HepG2 (cell line): ENCODE measurements around the gene MYO15A. TPM values are rescaled to one million over a fixed set of nuclear protein-coding genes. Genes with fewer than 3 reads are reported as not detected.

Experiments used
- ATAC-seq: fragments of 200-7000 bp; cut with Tn5 transposase; 3 replicates; pipeline ENCODE4 v1.9.1; 2020; ENCODE audit warnings: mild to moderate bottlenecking, moderate library complexity
- BruUV-seq: library from RNA; stranded (reverse); fragments of 400-500 nt; replicated peaks from 2 replicates; lab custom pipeline; 2021; lab: Mats Ljungman, UMichigan
- CTCF ChIA-PET: fragments of 300-600 bp; formaldehyde crosslinking; extraction: SDS; loops from one replicate; lab custom pipeline; 2021; ENCODE audit warnings: low total read pairs, inconsistent platforms, low intra/inter-chr PET ratio; lab: Yijun Ruan, JAX
- POLR2A ChIA-PET: fragments of 350-600 bp; sonication (Branson Sonifier 250); formaldehyde crosslinking; loops from one replicate; lab custom pipeline; 2020; ENCODE audit warnings: antibody characterized with exemption, inconsistent platforms; lab: Yijun Ruan, JAX
- DNase-seq: peaks from one replicate; pipeline ENCODE4 v3.0.0-alpha.2; 2015; ENCODE audit warnings: low spot score
- FAIRE-seq: peaks from 3 replicates; lab custom pipeline; 2011; peaks lifted over from hg19 to GRCh38; lab: Jason Lieb, UNC
- H2AFZ ChIP-seq: one replicate; pipeline ENCODE4 v1.6.1; 2011; ENCODE audit warnings: low read length, inconsistent platforms
- H3K27ac ChIP-seq: fragments of 300-600 bp; 3 replicates; pipeline ENCODE4 v1.8.0; 2011; ENCODE audit warnings: mixed run types, mild to moderate bottlenecking, mixed read lengths, low read length, inconsistent platforms; ENCODE audit not compliant: insufficient read depth; ENCODE audit errors: extremely low read length
- H3K27me3 ChIP-seq, 2 experiments: fragments of 200-600 bp in 1 of 2; 2 replicates in 1 of 2; 3 replicates in 1 of 2; pipeline versions ENCODE4 v1.6.0 to v1.8.0; 2011; ENCODE audit warnings: low read length in 2 of 2, mild to moderate bottlenecking in 2 of 2, moderate library complexity in 2 of 2, inconsistent platforms in 1 of 2; ENCODE audit not compliant: insufficient read depth in 2 of 2, control insufficient read depth in 1 of 2
- H3K36me3 ChIP-seq, 2 experiments: fragments of 200-600 bp in 1 of 2; replicated peaks in 1 of 2; 2 replicates in 1 of 2; 3 replicates in 1 of 2; pipeline versions ENCODE4 v1.5.1 to v1.8.0; 2011; ENCODE audit warnings: low read length in 2 of 2, inconsistent platforms in 1 of 2; ENCODE audit not compliant: insufficient read depth in 2 of 2, control insufficient read depth in 1 of 2
- H3K4me1 ChIP-seq: 2 replicates; pipeline ENCODE4 v1.5.1; 2012; ENCODE audit warnings: low read length, inconsistent platforms; ENCODE audit not compliant: insufficient read depth
- H3K4me2 ChIP-seq: 2 replicates; pipeline ENCODE4 v1.6.0; 2011; ENCODE audit warnings: low read depth, low read length, inconsistent platforms
- H3K4me3 ChIP-seq, 3 experiments: fragments of 200-600 bp in 1 of 3; sonication (generic), shearing (Covaris generic) in 1 of 3; replicated peaks in 1 of 3; 2 replicates each; pipeline ENCODE4 v1.5.1; 2011 to 2016; ENCODE audit warnings: low read length in 3 of 3, inconsistent platforms in 2 of 3, low read depth in 2 of 3, mild to moderate bottlenecking in 2 of 3, control low read depth in 1 of 3, mixed read lengths in 1 of 3; ENCODE audit not compliant: insufficient read depth in 1 of 3
- H3K79me2 ChIP-seq: one replicate; pipeline ENCODE4 v1.6.1; 2011; ENCODE audit warnings: low read length, inconsistent platforms; ENCODE audit not compliant: insufficient read depth
- H3K9ac ChIP-seq: 2 replicates; pipeline ENCODE4 v1.6.0; 2011; ENCODE audit warnings: mild to moderate bottlenecking, low read depth, low read length, inconsistent platforms; ENCODE audit not compliant: insufficient read depth
- H3K9me3 ChIP-seq: 2 replicates; pipeline ENCODE4 v1.5.1; 2012; ENCODE audit warnings: mild to moderate bottlenecking, low read length
- H4K20me1 ChIP-seq: 2 replicates; pipeline ENCODE4 v1.6.0; 2011; ENCODE audit warnings: inconsistent platforms, mild to moderate bottlenecking, low read length, moderate library complexity; ENCODE audit not compliant: insufficient read depth
- BRF2 ChIP-seq: sonication (generic); formaldehyde crosslinking; IDR thresholded peaks from 2 replicates; pipeline ENCODE4 v1.8.1; 2022; ENCODE audit warnings: mild to moderate bottlenecking, missing genetic modification reagents
- KAT8 ChIP-seq: IDR thresholded peaks from 2 replicates; pipeline ENCODE4 v1.6.1; 2016; ENCODE audit warnings: missing genetic modification reagents, missing compliant biosample characterization
- KLF6 ChIP-seq: IDR thresholded peaks from 2 replicates; pipeline ENCODE4 v1.8.0; 2016; ENCODE audit warnings: missing biosample characterization, missing genetic modification reagents
- MED1 ChIP-seq: sonication (generic); formaldehyde crosslinking; IDR thresholded peaks from 2 replicates; pipeline ENCODE4 v1.4.0; 2020; ENCODE audit warnings: missing genetic modification reagents
- MXD1 ChIP-seq: sonication (generic); formaldehyde crosslinking; IDR thresholded peaks from 2 replicates; pipeline ENCODE4 v1.4.0; 2020; ENCODE audit warnings: mild to moderate bottlenecking, missing genetic modification reagents
- ZNF142 ChIP-seq: sonication (generic); formaldehyde crosslinking; IDR thresholded peaks from 2 replicates; pipeline ENCODE4 v1.4.0; 2020; ENCODE audit warnings: missing genetic modification reagents
- WGBS: methylation state at CpG from one replicate; pipeline ENCODE4 v1.1.6; 2017; ENCODE audit warnings: low lambda C conversion rate; 5-methylcytosine and 5-hydroxymethylcytosine counted together
- in situ Hi-C: cut with HindIII; loops from 2 replicates; pipeline ENCODE4 v1.10.0; 2017; ENCODE audit warnings: low pct_unique_long_range_greater_than_20kb; ENCODE audit not compliant: extremely low pct_ligation_motif_present
- intact Hi-C: fragments of 100-400 bp; cut with micrococcal nuclease; formaldehyde crosslinking; loops from one replicate; pipeline ENCODE4 v1.10.0; 2022; ENCODE audit not compliant: unreplicated experiment
- polyA plus RNA-seq, 8 experiments: library from polyadenylated mRNA; depleted of rRNA in 3 of 8; stranded (reverse) in 7 of 8; unstranded in 1 of 8; fragments of >200 nt; fragmentation: Illumina TruSeq in 4 of 8; extraction: Trizol in 4 of 8; gene quantifications; 2 replicates each; pipeline versions ENCODE4 v1.2.1 to v1.2.3, GENCODE V29; 2011 to 2016; ENCODE audit warnings: low read depth in 4 of 8, missing spikeins in 1 of 8, mixed read lengths in 1 of 8; ENCODE audit not compliant: insufficient read depth in 1 of 8
- total RNA-seq, 5 experiments: library from RNA; depleted of rRNA; stranded (reverse); fragments of >200 nt; fragmentation: Illumina TruSeq; extraction: Trizol; gene quantifications; 2 replicates each; pipeline ENCODE4 v1.2.3, GENCODE V29; 2016; ENCODE audit warnings: low read depth in 1 of 5

MYO15A gene
- total and polyA plus RNA-seq, 2 of the 13 experiments (the other 11 are each of a cell fraction or from before 2014, with no cell fraction given): 0.07 to 0.20 TPM

GRCh38 chr17:18151290-18151689 lies 42.7 kb downstream of the MYO15A start:
- FAIRE-seq (no peak), ATAC-seq (no peak; the same call in 2 of the 3 replicates), DNase-seq (no peak)
- TF ChIP-seq KAT8: no peak
- Histone ChIP-seq H3K27ac (no peak overlapping the region), H3K9me3 (no peaks in the 10 kb centered on the region), H3K79me2 (no peaks in the 10 kb centered on the region), H2AFZ (no peak overlapping the region), H3K27me3 (peaks cover 6 to 18% of the 10 kb centered on the region in 2 experiments; a peak in 3 of 5 replicates), H3K36me3 (no peaks in the 10 kb centered on the region), H3K4me3 (no peak overlapping the region), H4K20me1 (no peaks in the 10 kb centered on the region), H3K4me2 (no peak overlapping the region), H3K9ac (no peak overlapping the region), H3K4me1 (peaks cover 13% of the 10 kb centered on the region)
- intact Hi-C loops (no loop called here), in situ Hi-C loops (no loop called here)
- CTCF ChIA-PET: no interaction called here
- BruUV-seq: no TSS peak
- POLR2A ChIA-PET: no interaction called here
- WGBS: 54% methylated on average over 7 of the region's 9 CpGs

- Histone ChIP-seq H3K4me3 (no peak overlapping the region), H3K4me1 (peaks cover 24% of the 10 kb centered on the region), H3K79me2 (no peaks in the 10 kb centered on the region), H2AFZ (no peak overlapping the region), H3K27me3 (peaks cover 4 to 11% of the 10 kb centered on the region in 2 experiments; a peak in 3 of 5 replicates), H3K27ac (no peak overlapping the region), H3K9ac (no peak overlapping the region), H3K4me2 (no peak overlapping the region), H3K36me3 (no peaks in the 10 kb centered on the region)
- intact Hi-C loops (no loop called here), in situ Hi-C loops (no loop called here)
- FAIRE-seq: no peak
- TF ChIP-seq ZNF142 (CRISPR knock-in tag) (no peak), KLF6 (CRISPR knock-in tag) (no peak), BRF2 (no peak), MXD1 (CRISPR knock-in tag) (no peak), MED1 (CRISPR knock-in tag) (no peak)
- TF ChIP-seq, all 625 proteins: peak for 0
- ATAC-seq (no peak), DNase-seq (no peak)
- H4K20me1 ChIP-seq: no peaks in the 10 kb centered on the region
- no TSS peak for BruUV-seq
- POLR2A ChIA-PET: no interaction called here
- 76% methylated on average over 7 of the region's 14 CpGs for WGBS
- CTCF ChIA-PET: no interaction called here
- no peaks in the 10 kb centered on the region for H3K9me3 ChIP-seq
These were observed 46.6 kb downstream of the MYO15A start for GRCh38 chr17:18155179-18155578.
